ENCODE measurements around the gene GOLT1B. TPM values are rescaled to one million over a fixed set of nuclear protein-coding genes. Genes with fewer than 3 reads are reported as not detected.

Gene GOLT1B
- polyA plus RNA-seq, 1 donor: 34.7 TPM

DNA sequence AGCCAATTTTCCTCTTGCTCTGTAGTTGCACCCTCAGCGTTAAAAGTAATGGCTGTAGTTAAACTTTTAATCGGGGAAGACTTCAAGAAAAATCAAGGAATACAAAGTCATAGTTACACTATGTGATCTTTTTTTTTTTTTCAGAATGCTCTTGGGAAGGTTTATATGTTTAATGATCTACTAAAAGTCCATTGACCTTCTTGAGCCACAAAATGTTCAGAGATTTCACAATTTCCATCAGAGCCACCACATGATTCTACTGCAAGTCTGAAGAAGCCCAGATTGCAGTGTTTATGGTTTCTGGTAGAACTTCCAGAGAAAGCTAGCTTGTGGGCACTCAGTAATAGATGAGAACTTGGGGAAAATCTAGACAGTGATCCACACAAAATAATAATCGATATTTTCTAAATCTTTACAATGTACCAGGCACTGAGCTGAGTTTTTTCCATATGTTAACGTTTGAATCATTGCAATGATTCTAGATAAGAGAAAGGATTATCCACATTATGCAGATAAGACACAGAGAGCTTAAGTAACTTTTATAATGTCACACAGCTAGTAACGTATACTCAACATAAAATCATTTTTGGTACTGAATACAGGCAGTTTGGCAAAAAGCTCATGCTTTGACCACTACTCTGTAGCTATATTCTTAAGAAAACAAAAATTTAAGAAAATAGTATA is 64.8 kb downstream of the GOLT1B start:
- no peak for DNase-seq

- DNase-seq: peak; percentile 24
Observed at GRCh38 chr12:21566907-21567394, 65.4 kb downstream of the GOLT1B start.

Other genes starting within 250 kb of the GOLT1B start
- gene SLCO1A2, start 166.9 kb upstream of the GOLT1B start, polyA plus RNA-seq (ENCODE audit: insufficient read length): not detected
- gene IAPP, start 128.9 kb upstream of the GOLT1B start, polyA plus RNA-seq (ENCODE audit: insufficient read length): not detected
- 17.6 TPM for gene PYROXD1, start 64.1 kb upstream of the GOLT1B start, polyA plus RNA-seq (ENCODE audit: insufficient read length)
- gene RECQL, start 154 bp upstream of the GOLT1B start, polyA plus RNA-seq (ENCODE audit: insufficient read length): 23.7 TPM
- gene SPX, start 24.5 kb downstream of the GOLT1B start, polyA plus RNA-seq (ENCODE audit: insufficient read length): 32.7 TPM
- 0.06 TPM for gene GYS2, start 103.1 kb downstream of the GOLT1B start, polyA plus RNA-seq (ENCODE audit: insufficient read length)
- 578 TPM for gene LDHB, start 156.1 kb downstream of the GOLT1B start, polyA plus RNA-seq (ENCODE audit: insufficient read length)

All from hindlimb muscle (tissue), 1 donor.